IMR-90 (cell line): ENCODE data around the gene IL17B.
"Not testable (repeated sequence)": the region's sequence is repeated elsewhere in the genome, so short reads cannot be mapped to it uniquely, and the experiment has no call there.

Experiments
- BHLHE40 ChIP-seq: fragments of 150-350 bp; IDR thresholded peaks from 2 replicates; pipeline ENCODE4 v1.6.1; 2016; ENCODE audit warnings: mild to moderate bottlenecking, low read depth, low read length
- CTCF ChIP-seq: conservative IDR thresholded peaks from 2 replicates; pipeline ENCODE4 v1.5.1; 2012; ENCODE audit warnings: mild to moderate bottlenecking, low read depth, low read length, improper control_type of control experiment
- RFX5 ChIP-seq: IDR thresholded peaks from 2 replicates; pipeline ENCODE4 v1.8.0; 2012; ENCODE audit warnings: low read depth, mild to moderate bottlenecking, low read length, moderate library complexity

DNA sequence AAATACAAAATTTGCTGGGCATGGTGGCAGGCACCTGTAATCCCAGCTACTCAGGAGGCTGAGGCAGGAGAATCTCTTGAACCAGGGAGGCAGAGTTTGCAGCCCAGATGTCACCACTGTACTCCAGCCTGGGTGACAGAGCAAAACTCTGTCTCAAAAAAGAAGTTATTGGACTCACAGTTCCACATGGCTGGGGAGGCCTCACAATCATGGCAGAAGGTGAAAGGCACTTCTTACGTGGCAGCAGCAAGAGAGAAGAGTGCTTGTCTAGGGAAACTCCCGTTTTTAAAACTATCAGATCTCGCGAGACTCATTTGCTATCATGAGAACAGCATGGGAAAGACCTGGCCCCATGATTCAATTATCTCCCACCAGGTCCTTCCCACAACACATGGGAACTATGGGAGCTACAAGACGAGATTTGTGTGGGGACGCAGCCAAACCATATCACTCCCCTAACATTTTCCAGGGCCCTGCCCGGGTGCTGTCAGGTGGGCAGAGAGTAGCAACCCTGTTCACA, 19.7 kb upstream of the IL17B start:
- TF ChIP-seq RFX5, CTCF, BHLHE40: not testable (repeated sequence)
